Chondrocyte (in vitro differentiated cells): ENCODE results near the gene MOGAT3. TPM values are rescaled to one million over a fixed set of nuclear protein-coding genes. Genes with fewer than 3 reads are reported as not detected.

ENCODE experiments used
- DNase-seq: peaks from one replicate; pipeline ENCODE4 v3.0.0; 2021; ENCODE audit warnings: mixed read lengths, low spot score
- H3K27ac Mint-ChIP-seq: one replicate; pipeline ENCODE4 v1.8.0; 2021; ENCODE audit warnings: mild to moderate bottlenecking, moderate library complexity, mixed read lengths; ENCODE audit not compliant: unreplicated experiment
- H3K27me3 Mint-ChIP-seq: 2 replicates; pipeline ENCODE4 v1.8.0; 2021; ENCODE audit warnings: low read depth, mixed read lengths
- H3K36me3 Mint-ChIP-seq: 2 replicates; pipeline ENCODE4 v1.8.0; 2021; ENCODE audit warnings: low read depth, mixed read lengths
- H3K4me1 Mint-ChIP-seq: 2 replicates; pipeline ENCODE4 v1.8.0; 2021; ENCODE audit warnings: low read depth, mild to moderate bottlenecking, mixed read lengths
- H3K4me3 Mint-ChIP-seq: one replicate; pipeline ENCODE4 v1.8.0; 2021; ENCODE audit warnings: mild to moderate bottlenecking, moderate library complexity, mixed read lengths; ENCODE audit not compliant: unreplicated experiment
- H3K9me3 Mint-ChIP-seq: 2 replicates; pipeline ENCODE4 v1.8.0; 2021; ENCODE audit warnings: low read depth, mixed read lengths
- long read RNA-seq: library from polyadenylated mRNA; stranded (forward); transcript quantifications from one replicate; pipeline ENCODE4 v2.0.0, GENCODE V29; 2021
- total RNA-seq: library from RNA; stranded (reverse); gene quantifications from 3 replicates; pipeline ENCODE4 v1.2.1, GENCODE V29; 2021
- TF ChIP-seq, protein P1 (sequence below): fragments of 200-600 bp; sonication (generic); IDR thresholded peaks from 2 replicates; pipeline ENCODE4 v1.5.0; 2021; ENCODE audit warnings: antibody characterized with exemption, mild to moderate bottlenecking, moderate library complexity

Gene MOGAT3
- not detected in 3 replicates for total RNA-seq
- long read RNA-seq = 0 reads

DNA sequence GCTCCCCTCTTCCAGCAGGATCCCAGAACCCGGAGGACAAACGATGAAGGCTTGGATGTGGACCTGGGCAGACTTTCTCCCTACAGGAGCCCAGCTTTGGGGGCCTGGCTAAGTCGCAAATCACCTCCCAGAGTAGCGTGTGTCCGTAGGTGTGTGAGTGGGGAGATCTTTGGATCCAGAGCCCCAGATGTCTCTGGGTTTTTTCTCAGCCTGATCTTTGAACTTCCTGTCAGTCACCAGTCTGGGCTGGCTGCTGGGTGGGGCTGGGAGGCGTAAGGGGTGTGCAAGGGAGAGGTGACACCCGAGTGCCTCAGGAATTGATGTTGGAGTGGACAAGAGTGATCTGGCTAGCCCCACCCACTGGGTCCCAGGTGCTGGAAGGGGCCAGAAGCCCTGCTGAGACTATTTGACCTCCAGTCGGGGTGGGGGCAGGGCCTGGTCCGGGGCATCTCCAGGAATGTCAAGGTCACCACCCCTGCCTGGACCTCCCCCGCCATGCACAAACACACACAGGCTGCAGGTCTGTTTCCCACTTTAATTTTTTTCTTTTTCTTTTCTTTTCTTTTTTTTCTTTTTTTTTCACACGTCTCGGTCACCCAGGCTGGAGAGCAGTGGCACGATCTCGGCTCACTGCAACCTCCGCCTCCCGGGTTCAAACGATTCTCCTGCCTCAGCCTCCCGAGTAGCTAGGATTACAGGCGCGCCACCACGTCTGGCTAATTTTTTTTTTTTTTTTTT is at the start of gene MOGAT3:
Gene MOGAT3 (minus strand): TSS at position 175 of the 738 bp plus-strand sequence. CDS start 182 bp downstream, outside the sequence.
- TF ChIP-seq, protein P1, sequence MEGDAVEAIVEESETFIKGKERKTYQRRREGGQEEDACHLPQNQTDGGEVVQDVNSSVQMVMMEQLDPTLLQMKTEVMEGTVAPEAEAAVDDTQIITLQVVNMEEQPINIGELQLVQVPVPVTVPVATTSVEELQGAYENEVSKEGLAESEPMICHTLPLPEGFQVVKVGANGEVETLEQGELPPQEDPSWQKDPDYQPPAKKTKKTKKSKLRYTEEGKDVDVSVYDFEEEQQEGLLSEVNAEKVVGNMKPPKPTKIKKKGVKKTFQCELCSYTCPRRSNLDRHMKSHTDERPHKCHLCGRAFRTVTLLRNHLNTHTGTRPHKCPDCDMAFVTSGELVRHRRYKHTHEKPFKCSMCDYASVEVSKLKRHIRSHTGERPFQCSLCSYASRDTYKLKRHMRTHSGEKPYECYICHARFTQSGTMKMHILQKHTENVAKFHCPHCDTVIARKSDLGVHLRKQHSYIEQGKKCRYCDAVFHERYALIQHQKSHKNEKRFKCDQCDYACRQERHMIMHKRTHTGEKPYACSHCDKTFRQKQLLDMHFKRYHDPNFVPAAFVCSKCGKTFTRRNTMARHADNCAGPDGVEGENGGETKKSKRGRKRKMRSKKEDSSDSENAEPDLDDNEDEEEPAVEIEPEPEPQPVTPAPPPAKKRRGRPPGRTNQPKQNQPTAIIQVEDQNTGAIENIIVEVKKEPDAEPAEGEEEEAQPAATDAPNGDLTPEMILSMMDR = no peak
- H3K36me3 Mint-ChIP-seq = peaks cover 3% of the 10 kb centered on the region
- H3K4me1 Mint-ChIP-seq = peaks cover 3% of the 10 kb centered on the region
- H3K27me3 Mint-ChIP-seq = peaks cover 15% of the 10 kb centered on the region
- no peak for DNase-seq
- no peak within 1 kb of the TSS for H3K27ac Mint-ChIP-seq
- H3K9me3 Mint-ChIP-seq = no peaks in the 10 kb centered on the region
- H3K4me3 Mint-ChIP-seq = no peak within 1 kb of the TSS

DNA sequence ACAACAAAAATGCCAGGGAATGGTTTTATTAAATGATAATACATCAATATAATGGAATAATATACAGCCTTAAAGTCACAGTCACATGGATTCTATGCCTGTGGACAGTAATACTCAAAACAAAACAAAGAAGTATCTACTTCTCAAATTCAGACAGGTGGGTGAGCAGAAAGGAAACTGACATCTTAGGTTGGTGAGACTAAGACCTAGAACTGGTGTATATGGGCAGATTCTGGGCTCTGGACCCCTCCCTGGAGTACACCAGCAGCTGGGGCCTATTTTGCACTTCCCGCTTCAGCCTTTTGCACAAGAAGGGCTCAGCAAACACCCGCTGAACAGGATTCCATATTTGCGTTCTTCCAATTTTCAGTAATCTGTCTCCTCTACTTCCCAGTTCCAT is 49.5 kb upstream of the MOGAT3 start:
- Mint-ChIP-seq H3K9me3 (no peaks in the 10 kb centered on the region), H3K4me3 (peak overlapping the region; percentile 100), H3K4me1 (peaks cover 30% of the 10 kb centered on the region), H3K27me3 (no peaks in the 10 kb centered on the region), H3K27ac (no peak overlapping the region), H3K36me3 (peaks cover 5% of the 10 kb centered on the region)
- no peak for DNase-seq
- TF ChIP-seq, protein P1 = no peak

DNA sequence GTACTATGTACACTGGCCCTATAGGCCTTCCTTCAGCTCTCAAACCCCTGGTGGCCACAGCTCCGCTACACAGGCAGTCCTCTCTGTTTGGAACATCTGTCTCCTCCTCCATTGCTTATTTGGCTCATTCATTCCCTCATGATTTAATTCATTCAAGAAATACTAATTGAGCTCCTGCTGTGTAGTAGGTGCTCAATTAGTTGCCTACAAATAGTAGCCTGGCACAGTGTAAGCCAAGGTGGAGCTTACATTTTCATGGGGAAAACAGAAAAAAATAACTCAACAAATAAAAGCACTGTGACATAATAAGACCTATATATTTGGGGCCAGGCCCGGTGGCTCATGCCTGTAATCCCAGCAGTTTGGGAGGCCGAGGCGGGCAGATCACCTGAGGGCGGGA is 47.4 kb upstream of the MOGAT3 start:
- Mint-ChIP-seq H3K36me3 (peaks cover 5% of the 10 kb centered on the region), H3K27ac (no peak overlapping the region)
- DNase-seq = no peak

DNA sequence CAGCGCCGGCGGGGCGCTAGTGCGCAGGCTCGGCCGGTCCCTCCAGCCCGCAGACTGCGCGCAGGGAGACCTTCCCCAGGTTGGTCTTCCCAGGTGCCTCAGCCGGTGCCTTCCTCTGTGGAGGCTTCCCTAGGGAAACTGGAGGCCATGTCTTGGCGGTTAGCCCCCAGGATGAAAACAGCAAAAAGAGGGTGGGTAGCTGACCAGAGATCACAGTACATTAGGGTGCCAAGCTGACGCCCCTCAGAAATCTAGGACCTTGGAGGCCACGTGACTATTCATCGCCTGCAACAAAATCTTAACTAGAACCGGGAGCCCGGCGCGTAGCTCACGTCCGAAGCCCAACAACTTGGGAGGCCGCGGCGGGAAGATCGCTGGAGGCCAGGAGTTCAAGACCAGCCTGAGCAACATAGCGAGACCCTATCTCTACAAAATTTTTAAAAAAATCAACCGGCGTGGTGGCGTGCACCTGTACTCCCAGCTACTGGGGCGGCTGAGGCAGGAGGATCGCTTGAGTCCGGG is 44.4 kb upstream of the MOGAT3 start:
- Mint-ChIP-seq H3K4me3 (peak overlapping the region; percentile 98), H3K36me3 (peaks cover 3% of the 10 kb centered on the region), H3K27me3 (no peaks in the 10 kb centered on the region), H3K27ac (peak overlapping the region; percentile 97), H3K9me3 (no peaks in the 10 kb centered on the region), H3K4me1 (peaks cover 20% of the 10 kb centered on the region)
- no peak for DNase-seq
- TF ChIP-seq, protein P1 = no peak

More for the DNA sequence above, 47.4 kb upstream of the MOGAT3 start:
- H3K27me3 Mint-ChIP-seq = no peaks in the 10 kb centered on the region
- TF ChIP-seq, protein P1 = no peak
- H3K9me3 Mint-ChIP-seq = no peaks in the 10 kb centered on the region
- H3K4me1 Mint-ChIP-seq = peaks cover 40% of the 10 kb centered on the region
- no peak overlapping the region for H3K4me3 Mint-ChIP-seq

GRCh38 chr7:101244375-101245146 is 43.7 kb upstream of the MOGAT3 start, which contains the start of gene FIS1:
Gene FIS1, minus strand, starts transcription at chr7:101245081. Its CDS starts 77 bp downstream, at chr7:101245004.
- Mint-ChIP-seq H3K36me3 (peaks cover 5% of the 10 kb centered on the region), H3K4me1 (peaks cover 17% of the 10 kb centered on the region), H3K9me3 (no peaks in the 10 kb centered on the region)

More at GRCh38 chr7:101244375-101245146, 43.7 kb upstream of the MOGAT3 start, which contains the start of gene FIS1:
- TF ChIP-seq, protein P1 = peak; percentile 99
- H3K27ac Mint-ChIP-seq = peak within 1 kb of the TSS; percentile 97
- H3K27me3 Mint-ChIP-seq = no peaks in the 10 kb centered on the region
- peak; percentile 98 for DNase-seq
- H3K4me3 Mint-ChIP-seq = peak within 1 kb of the TSS; percentile 98
